ENCODE results near the gene FBXO8.
A peak's percentile ranks its signal among the peaks of the same experiment; 100 is the strongest.

Gene FBXO8, protein sequence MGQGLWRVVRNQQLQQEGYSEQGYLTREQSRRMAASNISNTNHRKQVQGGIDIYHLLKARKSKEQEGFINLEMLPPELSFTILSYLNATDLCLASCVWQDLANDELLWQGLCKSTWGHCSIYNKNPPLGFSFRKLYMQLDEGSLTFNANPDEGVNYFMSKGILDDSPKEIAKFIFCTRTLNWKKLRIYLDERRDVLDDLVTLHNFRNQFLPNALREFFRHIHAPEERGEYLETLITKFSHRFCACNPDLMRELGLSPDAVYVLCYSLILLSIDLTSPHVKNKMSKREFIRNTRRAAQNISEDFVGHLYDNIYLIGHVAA

DNA sequence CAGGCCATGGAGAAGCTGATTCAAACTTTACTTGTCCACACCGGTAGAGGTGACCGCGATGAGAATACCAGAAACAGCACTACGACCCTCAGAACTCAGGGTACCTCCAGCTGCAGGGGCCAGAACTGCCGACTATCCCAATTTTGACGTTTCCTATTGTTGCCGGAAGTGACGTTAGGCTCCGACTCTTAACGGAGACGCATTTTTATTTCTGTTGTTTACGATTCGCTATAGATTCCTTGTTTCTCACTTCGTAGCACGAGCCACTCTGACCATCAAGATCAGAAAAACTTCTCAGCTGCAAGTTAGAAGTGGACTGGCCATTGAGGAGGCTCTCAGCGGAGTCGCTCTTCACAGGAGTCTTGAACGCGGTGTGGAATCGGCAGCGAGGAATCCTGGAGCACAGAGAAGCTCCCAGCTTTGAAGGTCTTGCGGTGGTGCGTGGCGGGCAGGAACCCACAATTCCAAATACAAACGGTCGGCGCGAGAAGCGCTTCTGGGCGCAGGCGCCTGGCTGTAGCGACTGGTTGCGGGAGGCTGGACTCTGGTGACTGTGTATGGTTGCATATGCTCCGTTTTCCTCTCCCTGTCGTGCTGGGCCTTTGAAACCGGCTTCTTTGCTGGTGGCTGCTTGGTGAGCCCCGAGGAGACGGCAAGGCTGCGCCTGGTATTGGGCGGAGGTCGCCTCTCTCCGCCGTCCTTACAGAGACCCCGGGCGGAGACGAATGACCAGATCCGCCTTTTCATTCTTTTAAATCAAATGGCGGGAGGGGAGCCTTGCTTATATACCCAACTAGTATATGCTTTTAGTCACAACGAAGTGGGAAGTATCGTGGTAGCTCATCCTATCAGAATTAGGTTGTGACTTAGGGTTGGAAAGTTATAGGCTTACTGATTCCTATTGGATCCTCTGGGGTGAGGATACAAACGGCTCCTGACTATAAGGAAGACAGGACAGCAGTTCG, at the start of gene FBXO8, which contains the start of gene CEP44:
Gene FBXO8 (minus strand): TSS at position 161 of the 965 bp plus-strand sequence. CDS start 20,575 bp downstream, outside the sequence.
Gene CEP44 (plus strand): TSS at position 405 of the 965 bp plus-strand sequence. CDS start 15,211 bp downstream, outside the sequence.
- Histone ChIP-seq H3K36me3 (ENCODE audit: insufficient read depth, low read depth, low read length) (no peaks in the 10 kb centered on the region), H3K27me3 (ENCODE audit: insufficient read depth, low read length) (no peaks in the 10 kb centered on the region), H3K4me3 (ENCODE audit: low read length) (peak within 1 kb of the TSS; percentile 86), H3K27ac (ENCODE audit: low read length) (peak within 1 kb of the TSS; percentile 94), H3K4me1 (ENCODE audit: insufficient read depth, low read length) (peaks cover 5% of the 10 kb centered on the region; the same call in 1 of the 2 replicates), H3K9ac (ENCODE audit: low read depth, low read length) (peak within 1 kb of the TSS; percentile 96), H3K9me3 (ENCODE audit: insufficient read depth, low read depth, low read length) (no peaks in the 10 kb centered on the region)

DNA sequence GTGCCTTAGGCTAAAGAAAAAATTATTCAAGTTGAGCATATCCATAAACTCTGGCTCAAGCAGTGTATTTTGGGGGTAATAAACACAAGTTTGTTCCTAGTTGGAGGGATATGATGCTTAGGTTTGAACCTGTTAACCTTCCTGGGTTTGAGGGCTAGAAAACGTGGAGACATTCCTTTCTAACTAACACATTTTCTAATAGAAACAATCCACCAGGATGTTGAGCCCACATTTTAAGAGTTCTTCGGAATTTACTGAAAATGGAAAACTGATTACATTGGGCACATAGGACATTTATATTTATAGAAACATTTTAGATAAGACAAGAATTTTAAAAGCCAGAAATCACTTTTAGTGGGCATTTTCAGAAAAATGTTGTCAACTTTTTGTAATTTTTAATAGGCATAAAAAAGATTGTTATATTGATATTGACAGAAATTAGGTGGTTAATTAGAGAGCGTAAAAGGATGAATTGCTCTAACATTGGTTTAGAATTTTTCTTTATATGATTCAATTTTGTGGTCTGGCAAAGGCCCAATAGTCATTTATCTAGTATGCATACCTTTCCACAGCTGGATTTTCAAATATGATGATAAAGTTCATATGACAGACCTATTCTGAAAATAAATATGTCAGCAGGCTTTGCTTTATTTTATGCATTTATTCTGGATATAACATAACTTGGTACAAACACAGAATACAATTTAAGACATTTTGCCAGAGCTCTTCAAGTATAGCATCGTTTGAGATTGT, 49.5 kb upstream of the FBXO8 start:
- H3K27me3 ChIP-seq (ENCODE audit: insufficient read depth, low read length): no peaks in the 10 kb centered on the region
- no peak overlapping the region for H3K9ac ChIP-seq (ENCODE audit: low read depth, low read length)
- no peak overlapping the region for H3K27ac ChIP-seq (ENCODE audit: low read length)
- peaks cover 5% of the 10 kb centered on the region; the same call in 1 of the 2 replicates for H3K4me1 ChIP-seq (ENCODE audit: insufficient read depth, low read length)
- H3K4me3 ChIP-seq (ENCODE audit: low read length): no peak overlapping the region
- H3K9me3 ChIP-seq (ENCODE audit: insufficient read depth, low read depth, low read length): no peaks in the 10 kb centered on the region
- H3K36me3 ChIP-seq (ENCODE audit: insufficient read depth, low read depth, low read length): no peaks in the 10 kb centered on the region

DNA sequence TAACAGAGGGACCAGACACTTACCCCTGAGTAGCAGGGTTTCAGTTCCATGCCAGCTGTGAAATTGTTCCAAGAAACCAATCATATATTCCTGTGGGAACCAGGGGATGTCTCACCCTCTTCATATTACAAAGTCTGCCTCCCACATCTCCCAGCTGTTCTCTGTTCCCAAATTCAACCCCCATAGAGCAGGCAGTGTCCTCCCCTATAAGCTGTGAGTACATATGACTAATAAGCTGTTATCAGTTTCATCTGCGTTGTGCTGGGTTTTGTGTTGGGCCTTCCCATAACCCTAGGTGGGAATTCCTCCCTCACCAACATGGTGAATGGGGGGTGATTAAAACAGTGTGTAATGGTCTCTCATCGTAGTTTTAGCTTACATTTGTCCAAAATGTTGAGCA, 41.3 kb upstream of the FBXO8 start:
- Histone ChIP-seq H3K27me3 (ENCODE audit: insufficient read depth, low read length) (no peaks in the 10 kb centered on the region), H3K9me3 (ENCODE audit: insufficient read depth, low read depth, low read length) (no peaks in the 10 kb centered on the region), H3K27ac (ENCODE audit: low read length) (no peak overlapping the region)

DNA sequence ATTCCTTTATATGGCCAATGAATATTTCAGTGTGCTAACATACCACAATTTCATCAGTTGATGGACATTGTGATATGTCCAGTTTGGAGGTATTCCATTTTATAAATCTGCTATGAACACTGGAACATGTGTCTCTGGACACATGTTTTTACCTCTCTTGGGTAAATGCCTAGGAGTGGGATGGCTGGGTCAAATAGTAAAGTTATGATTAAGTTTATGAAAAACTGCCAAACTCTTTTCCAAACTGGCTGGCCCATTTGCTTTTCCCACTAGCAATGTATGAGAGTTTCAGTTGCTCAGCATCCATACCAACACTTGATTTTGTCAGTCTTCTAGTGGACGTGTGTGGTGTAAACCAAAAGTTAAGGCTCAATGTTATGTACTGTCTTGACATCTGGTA, 40.8 kb upstream of the FBXO8 start:
- no peaks in the 10 kb centered on the region for H3K9me3 ChIP-seq (ENCODE audit: insufficient read depth, low read depth, low read length)
- no peaks in the 10 kb centered on the region for H3K27me3 ChIP-seq (ENCODE audit: insufficient read depth, low read length)
- peaks cover 5% of the 10 kb centered on the region; the same call in 1 of the 2 replicates for H3K36me3 ChIP-seq (ENCODE audit: insufficient read depth, low read depth, low read length)
- no peak overlapping the region for H3K4me3 ChIP-seq (ENCODE audit: low read length)
- no peaks in the 10 kb centered on the region for H3K4me1 ChIP-seq (ENCODE audit: insufficient read depth, low read length)
- H3K27ac ChIP-seq (ENCODE audit: low read length): no peak overlapping the region
- no peak overlapping the region for H3K9ac ChIP-seq (ENCODE audit: low read depth, low read length)

More for the DNA sequence above, 41.3 kb upstream of the FBXO8 start:
- H3K36me3 ChIP-seq (ENCODE audit: insufficient read depth, low read depth, low read length): peaks cover 4% of the 10 kb centered on the region; the same call in 1 of the 2 replicates
- H3K4me3 ChIP-seq (ENCODE audit: low read length): no peak overlapping the region
- H3K9ac ChIP-seq (ENCODE audit: low read depth, low read length): no peak overlapping the region
- H3K4me1 ChIP-seq (ENCODE audit: insufficient read depth, low read length): no peaks in the 10 kb centered on the region

DNA sequence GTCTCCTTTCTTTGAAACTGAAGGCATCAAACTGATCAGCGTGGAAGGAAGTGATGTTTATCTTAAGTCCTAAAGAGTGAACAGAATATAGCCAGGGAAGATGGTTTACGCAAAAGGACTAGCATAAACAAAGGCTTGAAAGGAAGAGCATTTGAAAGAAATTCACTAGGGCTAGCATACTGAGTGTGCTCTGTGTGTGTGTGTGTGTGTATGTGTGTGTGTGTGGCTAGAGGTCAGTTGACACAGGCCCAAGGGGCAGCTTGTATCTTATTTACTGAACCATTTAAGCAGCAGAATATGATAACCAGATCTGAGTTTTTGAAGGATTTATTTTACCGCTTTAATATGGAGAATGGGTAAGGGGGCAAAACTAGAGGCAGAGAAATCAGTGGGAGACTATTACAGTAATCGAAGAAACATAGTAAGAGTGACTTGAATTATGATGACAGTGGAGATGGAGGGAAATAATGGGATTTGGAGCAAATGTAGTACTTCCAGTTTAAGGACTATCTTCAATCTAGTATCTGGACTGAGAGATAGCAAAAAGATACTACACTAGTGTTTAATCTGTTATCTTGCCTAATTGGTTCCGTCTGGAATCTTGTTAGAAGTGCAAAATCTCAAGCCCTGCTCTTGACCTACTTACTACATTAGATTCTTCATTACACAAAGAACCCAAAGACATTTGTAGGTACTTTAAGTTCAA, 37.2 kb upstream of the FBXO8 start:
- Histone ChIP-seq H3K36me3 (ENCODE audit: insufficient read depth, low read depth, low read length) (peaks cover 22% of the 10 kb centered on the region; the same call in 1 of the 2 replicates), H3K27ac (ENCODE audit: low read length) (no peak overlapping the region), H3K9me3 (ENCODE audit: insufficient read depth, low read depth, low read length) (no peaks in the 10 kb centered on the region), H3K4me3 (ENCODE audit: low read length) (no peak overlapping the region), H3K4me1 (ENCODE audit: insufficient read depth, low read length) (no peaks in the 10 kb centered on the region), H3K27me3 (ENCODE audit: insufficient read depth, low read length) (no peaks in the 10 kb centered on the region), H3K9ac (ENCODE audit: low read depth, low read length) (no peak overlapping the region)

DNA sequence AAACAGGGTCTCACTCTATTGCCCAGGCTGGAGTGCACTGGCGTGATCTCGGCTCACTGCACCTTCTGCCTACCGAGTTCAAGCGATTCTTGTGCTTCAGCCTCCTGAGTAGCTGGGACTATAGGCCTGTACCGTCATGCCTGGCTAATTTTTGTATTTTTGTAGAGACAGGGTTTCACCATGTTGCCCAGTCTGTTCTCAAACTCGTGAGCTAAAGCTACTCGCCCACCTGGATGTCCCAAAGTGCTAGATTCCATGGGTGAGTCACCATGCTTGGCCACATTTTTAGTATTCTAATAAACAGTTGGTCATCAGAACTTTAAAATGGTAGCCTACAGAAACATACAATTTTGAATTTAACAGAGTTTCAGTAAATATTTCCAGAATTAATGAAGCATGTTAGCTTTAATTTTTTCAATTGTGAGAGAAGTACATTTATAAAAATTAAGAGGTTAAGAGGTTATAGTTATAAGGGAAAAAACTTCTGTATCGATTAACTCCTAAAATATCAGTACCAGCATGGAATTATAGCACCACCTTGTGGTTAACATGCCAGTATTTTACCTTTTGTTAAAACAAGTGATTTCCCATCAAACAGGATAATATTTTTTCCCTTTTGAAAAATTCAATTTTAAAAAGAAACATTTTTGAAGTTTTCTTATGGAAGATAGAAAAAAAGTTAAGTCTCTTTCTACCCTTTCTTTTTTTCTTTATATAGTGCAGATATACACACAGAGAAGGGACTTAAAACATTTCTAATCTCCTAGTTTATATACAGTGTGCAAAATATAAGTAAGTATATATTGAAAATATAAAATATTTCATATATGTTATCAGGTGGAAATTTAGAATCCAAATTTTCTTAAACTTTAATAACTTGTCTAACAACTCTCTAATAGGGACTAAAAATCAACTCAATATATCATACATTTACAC, 35.6 kb upstream of the FBXO8 start:
- H3K27me3 ChIP-seq (ENCODE audit: insufficient read depth, low read length): no peaks in the 10 kb centered on the region
- 0 out of 2 replicates have a peak, but pooled peaks cover 5% of the 10 kb centered on the region for H3K4me1 ChIP-seq (ENCODE audit: insufficient read depth, low read length)
- no peak overlapping the region for H3K4me3 ChIP-seq (ENCODE audit: low read length)
- H3K27ac ChIP-seq (ENCODE audit: low read length): no peak overlapping the region
- no peaks in the 10 kb centered on the region for H3K9me3 ChIP-seq (ENCODE audit: insufficient read depth, low read depth, low read length)
- H3K9ac ChIP-seq (ENCODE audit: low read depth, low read length): no peak overlapping the region
- H3K36me3 ChIP-seq (ENCODE audit: insufficient read depth, low read depth, low read length): peaks cover 22% of the 10 kb centered on the region; the same call in 1 of the 2 replicates

DNA sequence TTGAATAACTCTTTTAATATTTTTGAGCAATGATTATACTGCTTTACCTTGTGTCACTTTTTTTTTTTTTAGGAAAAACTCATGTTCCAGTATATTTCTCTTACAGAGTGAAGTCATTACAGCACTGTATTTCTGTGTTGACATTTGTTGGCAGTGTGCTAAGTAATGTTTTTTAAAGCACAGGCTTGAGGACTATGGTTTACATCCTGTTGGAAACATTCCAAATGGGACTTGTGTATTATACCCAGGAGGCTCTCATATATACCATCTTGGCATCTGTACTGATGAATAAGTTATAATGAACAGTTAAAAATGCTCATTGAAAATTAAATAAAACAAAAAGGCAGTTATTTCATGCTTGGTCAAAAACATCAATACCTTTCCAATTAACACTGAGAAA, 34.1 kb upstream of the FBXO8 start:
- H3K36me3 ChIP-seq (ENCODE audit: insufficient read depth, low read depth, low read length): peaks cover 23% of the 10 kb centered on the region; the same call in 1 of the 2 replicates

DNA sequence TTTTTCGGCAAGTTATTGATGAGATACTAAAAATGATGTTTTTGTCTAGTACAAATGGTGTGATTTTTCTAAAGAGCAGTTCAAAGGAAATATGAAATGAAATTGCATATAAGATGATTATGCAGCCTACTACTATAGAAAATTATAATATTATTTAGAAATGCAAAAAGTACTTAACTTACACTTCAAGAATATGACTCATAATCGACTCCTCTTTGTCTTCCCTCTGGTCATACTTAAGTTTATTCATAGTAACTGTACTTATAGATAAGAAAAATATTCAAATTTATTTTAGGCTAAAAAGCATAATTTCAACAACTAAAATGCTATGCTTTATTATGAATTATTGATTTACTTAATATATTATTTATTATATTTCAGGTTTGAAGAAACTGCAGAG, 33.5 kb upstream of the FBXO8 start:
- peaks cover 27% of the 10 kb centered on the region; the same call in 1 of the 2 replicates for H3K36me3 ChIP-seq (ENCODE audit: insufficient read depth, low read depth, low read length)
- no peaks in the 10 kb centered on the region for H3K27me3 ChIP-seq (ENCODE audit: insufficient read depth, low read length)
- no peaks in the 10 kb centered on the region for H3K9me3 ChIP-seq (ENCODE audit: insufficient read depth, low read depth, low read length)
- no peak overlapping the region for H3K9ac ChIP-seq (ENCODE audit: low read depth, low read length)
- no peak overlapping the region for H3K27ac ChIP-seq (ENCODE audit: low read length)
- 0 out of 2 replicates have a peak, but pooled peaks cover 5% of the 10 kb centered on the region for H3K4me1 ChIP-seq (ENCODE audit: insufficient read depth, low read length)
- H3K4me3 ChIP-seq (ENCODE audit: low read length): no peak overlapping the region

More for the DNA sequence above, 34.1 kb upstream of the FBXO8 start:
- Histone ChIP-seq H3K9me3 (ENCODE audit: insufficient read depth, low read depth, low read length) (no peaks in the 10 kb centered on the region), H3K4me1 (ENCODE audit: insufficient read depth, low read length) (0 out of 2 replicates have a peak, but pooled peaks cover 5% of the 10 kb centered on the region), H3K27ac (ENCODE audit: low read length) (no peak overlapping the region), H3K4me3 (ENCODE audit: low read length) (no peak overlapping the region), H3K27me3 (ENCODE audit: insufficient read depth, low read length) (no peaks in the 10 kb centered on the region), H3K9ac (ENCODE audit: low read depth, low read length) (no peak overlapping the region)

DNA sequence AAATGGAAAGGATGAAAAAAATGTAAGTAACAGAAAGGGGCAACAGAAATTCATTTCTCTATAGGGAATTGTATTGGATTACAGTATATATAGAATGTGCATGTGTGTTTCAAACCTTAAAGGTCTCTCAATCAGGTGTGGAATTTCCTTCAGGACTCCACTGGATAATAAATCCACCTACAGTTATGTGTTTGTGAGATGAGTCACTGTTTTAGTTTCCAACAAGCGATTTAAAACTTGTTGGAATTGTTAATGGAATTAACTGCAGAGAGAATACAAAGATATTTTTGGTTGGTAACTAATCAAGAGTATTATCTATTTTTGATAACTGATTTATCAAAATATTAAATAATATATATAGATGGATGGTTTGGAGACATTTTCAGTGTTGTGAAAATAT, 33.1 kb upstream of the FBXO8 start:
- H3K4me1 ChIP-seq (ENCODE audit: insufficient read depth, low read length): 0 out of 2 replicates have a peak, but pooled peaks cover 5% of the 10 kb centered on the region
- no peak overlapping the region for H3K9ac ChIP-seq (ENCODE audit: low read depth, low read length)
- H3K36me3 ChIP-seq (ENCODE audit: insufficient read depth, low read depth, low read length): peaks cover 31% of the 10 kb centered on the region; the same call in 1 of the 2 replicates
- H3K27me3 ChIP-seq (ENCODE audit: insufficient read depth, low read length): no peaks in the 10 kb centered on the region
- no peaks in the 10 kb centered on the region for H3K9me3 ChIP-seq (ENCODE audit: insufficient read depth, low read depth, low read length)
- H3K4me3 ChIP-seq (ENCODE audit: low read length): no peak overlapping the region
- H3K27ac ChIP-seq (ENCODE audit: low read length): no peak overlapping the region

DNA sequence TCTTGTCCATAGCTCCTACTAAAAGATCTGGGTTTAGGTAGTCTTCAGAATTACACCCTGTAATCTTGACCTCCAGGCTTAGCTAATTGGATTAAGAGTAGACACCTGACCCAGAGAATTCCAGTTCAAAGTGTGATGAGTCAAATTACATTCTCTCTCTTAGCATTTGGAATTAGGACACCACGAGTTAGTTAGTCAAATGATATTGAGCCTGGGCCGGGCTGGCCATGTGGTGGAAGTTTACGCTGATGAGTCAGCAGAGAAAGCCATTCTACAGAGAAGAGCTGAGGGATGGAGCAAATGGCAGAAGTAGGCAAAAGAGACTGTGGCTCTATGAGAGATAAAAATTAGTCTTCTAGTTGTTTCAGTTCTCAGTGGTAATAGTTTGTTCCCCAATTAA, 31.3 kb upstream of the FBXO8 start:
- 0 out of 2 replicates have a peak, but pooled peaks cover 5% of the 10 kb centered on the region for H3K4me1 ChIP-seq (ENCODE audit: insufficient read depth, low read length)
- H3K27me3 ChIP-seq (ENCODE audit: insufficient read depth, low read length): no peaks in the 10 kb centered on the region
- no peaks in the 10 kb centered on the region for H3K9me3 ChIP-seq (ENCODE audit: insufficient read depth, low read depth, low read length)
- H3K4me3 ChIP-seq (ENCODE audit: low read length): no peak overlapping the region
- peaks cover 39% of the 10 kb centered on the region; the same call in 1 of the 2 replicates for H3K36me3 ChIP-seq (ENCODE audit: insufficient read depth, low read depth, low read length)
- H3K27ac ChIP-seq (ENCODE audit: low read length): no peak overlapping the region
- H3K9ac ChIP-seq (ENCODE audit: low read depth, low read length): no peak overlapping the region

Measured in iPS-20b (cell line).